Natural killer cell (primary cell): ENCODE data around the gene RERE. TPM values are rescaled to one million over a fixed set of nuclear protein-coding genes. Genes with fewer than 3 reads are reported as not detected.
A peak's percentile ranks its signal among the peaks of the same experiment; 100 is the strongest.

Source experiments
- ATAC-seq, 3 donors: fragments of 150-1000 bp in 2 of 3; fragments of 200-7000 bp in 1 of 3; cut with Tn5 transposase; 1 replicate in 1 of 3; 2 replicates in 2 of 3; pipeline ENCODE4 v1.10.0; 2021; ENCODE audit warnings: mild to moderate bottlenecking in 2 of 3, moderate library complexity in 2 of 3
- DNase-seq, 2 donors: peaks; one replicate each; pipeline versions ENCODE4 v3.0.0 to v3.0.0-alpha.2; 2013 to 2021; ENCODE audit warnings: mixed read lengths in 1 of 2
- H3K27ac ChIP-seq: one replicate; pipeline ENCODE4 v1.5.1; 2013; ENCODE audit warnings: mild to moderate bottlenecking, low read length
- H3K27me3 ChIP-seq: one replicate; pipeline ENCODE4 v1.6.1; 2013; ENCODE audit warnings: low read length; ENCODE audit not compliant: control insufficient read depth, insufficient read depth
- H3K36me3 ChIP-seq: one replicate; pipeline ENCODE4 v1.6.1; 2013; ENCODE audit warnings: low read length; ENCODE audit not compliant: control insufficient read depth, insufficient read depth
- H3K4me1 ChIP-seq: one replicate; pipeline ENCODE4 v1.6.1; 2013; ENCODE audit warnings: low read length; ENCODE audit not compliant: control insufficient read depth, insufficient read depth
- H3K4me3 ChIP-seq: one replicate; pipeline ENCODE4 v1.5.1; 2013; ENCODE audit warnings: low read length
- H3K9me3 ChIP-seq: one replicate; pipeline ENCODE4 v1.6.1; 2013; ENCODE audit warnings: low read length; ENCODE audit not compliant: control insufficient read depth, insufficient read depth
- H3K27ac Mint-ChIP-seq, 2 donors: one replicate each; pipeline ENCODE4 v1.8.0; 2022; ENCODE audit warnings: mild to moderate bottlenecking in 2 of 2, mixed read lengths in 2 of 2, moderate library complexity in 1 of 2
- H3K27me3 Mint-ChIP-seq, 2 donors: one replicate each; pipeline ENCODE4 v1.8.0; 2022; ENCODE audit warnings: low read depth in 2 of 2, mixed read lengths in 2 of 2
- H3K36me3 Mint-ChIP-seq: one replicate; pipeline ENCODE4 v1.8.0; 2022; ENCODE audit warnings: mixed read lengths
- H3K4me1 Mint-ChIP-seq, 2 donors: one replicate each; pipeline ENCODE4 v1.8.0; 2022; ENCODE audit warnings: mixed read lengths in 2 of 2
- H3K4me3 Mint-ChIP-seq: one replicate; pipeline ENCODE4 v1.8.0; 2022; ENCODE audit warnings: mild to moderate bottlenecking, moderate library complexity, mixed read lengths
- H3K9me3 Mint-ChIP-seq, 2 donors: one replicate each; pipeline ENCODE4 v1.8.0; 2022; ENCODE audit warnings: mixed read lengths in 2 of 2
- WGBS: methylation state at CpG from one replicate; pipeline ENCODE4 v1.1.7; 2013; ENCODE audit warnings: missing lambda C conversion rate; ENCODE audit not compliant: insufficient coverage; 5-methylcytosine and 5-hydroxymethylcytosine counted together
- intact Hi-C: fragments of 100-400 bp; cut with micrococcal nuclease; formaldehyde crosslinking; loops from one replicate; pipeline ENCODE4 v1.14.2; 2022
- total RNA-seq, 4 donors: library from RNA; stranded (reverse); fragments of 120-200 nt in 1 of 4; gene quantifications; one replicate each; pipeline versions ENCODE4 v1.2.3 to v1.2.4, GENCODE V29; 2013 to 2022
- TF ChIP-seq, protein P1 (sequence below): fragments of 200-600 bp; IDR thresholded peaks from one replicate; pipeline ENCODE4 v1.8.0; 2022; ENCODE audit warnings: antibody characterized with exemption

RERE gene
- total RNA-seq, 3 donors from 2014 or later (not counting 1 experiment from before 2014, with no cell fraction given) = 67.7 to 76.0 (median 73.0) TPM

DNA sequence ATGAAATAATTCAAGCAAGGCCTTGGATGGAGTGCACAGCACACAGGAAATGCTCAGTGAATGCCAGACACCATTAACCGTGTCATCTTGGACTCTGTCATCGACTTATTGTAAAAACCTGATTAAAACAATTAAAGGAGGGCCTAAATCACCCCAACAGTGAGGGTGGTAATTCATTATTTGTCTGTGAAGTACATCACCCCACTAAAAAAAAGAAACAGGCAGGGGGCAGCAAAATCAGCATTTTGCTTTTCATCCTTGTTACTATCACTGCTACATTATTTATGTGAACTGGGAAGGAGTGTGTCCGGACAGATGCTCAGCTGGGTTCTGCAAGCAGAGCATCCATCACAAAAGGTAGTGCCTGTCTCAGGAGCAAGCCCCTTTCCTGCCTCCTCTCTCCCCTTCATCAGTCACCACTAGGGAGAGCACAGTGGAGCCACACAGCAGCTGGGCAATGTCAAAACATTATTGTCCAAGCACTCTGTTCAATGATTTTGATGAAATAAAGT is 98.5 kb downstream of the RERE start:
- 85% methylated on average over 3 of the region's 3 CpGs for whole genome bisulfite sequencing
- no peaks in the 10 kb centered on the region for H3K27me3 Mint-ChIP-seq
- ATAC-seq = no peak

DNA sequence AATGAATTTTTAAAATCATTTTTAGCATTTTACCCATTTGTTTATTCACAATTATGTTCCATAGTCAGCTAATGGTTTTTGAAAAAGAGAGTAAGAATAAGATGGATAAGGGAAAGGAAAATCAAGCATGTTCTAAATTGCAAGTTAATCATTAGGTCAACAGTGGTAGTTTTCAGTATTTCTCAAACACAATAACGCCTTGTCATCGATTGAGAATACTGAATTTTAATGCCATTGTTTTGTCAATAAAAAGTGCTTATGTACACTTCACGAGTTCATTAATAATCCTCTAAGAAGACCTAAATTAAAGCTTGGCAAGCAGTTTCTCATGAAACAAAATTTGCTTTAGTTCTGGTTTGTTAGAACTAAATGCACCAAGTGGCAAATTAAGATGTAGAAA is 100.3 kb downstream of the RERE start:
- DNase-seq (no peak), ATAC-seq (no peak)
- Mint-ChIP-seq H3K9me3 (no peaks in the 10 kb centered on the region), H3K27ac (no peak overlapping the region), H3K36me3 (no peaks in the 10 kb centered on the region), H3K4me3 (no peak overlapping the region), H3K27me3 (no peaks in the 10 kb centered on the region), H3K4me1 (peaks cover 23 to 32% of the 10 kb centered on the region in 2 donors)
- TF ChIP-seq, protein P1, sequence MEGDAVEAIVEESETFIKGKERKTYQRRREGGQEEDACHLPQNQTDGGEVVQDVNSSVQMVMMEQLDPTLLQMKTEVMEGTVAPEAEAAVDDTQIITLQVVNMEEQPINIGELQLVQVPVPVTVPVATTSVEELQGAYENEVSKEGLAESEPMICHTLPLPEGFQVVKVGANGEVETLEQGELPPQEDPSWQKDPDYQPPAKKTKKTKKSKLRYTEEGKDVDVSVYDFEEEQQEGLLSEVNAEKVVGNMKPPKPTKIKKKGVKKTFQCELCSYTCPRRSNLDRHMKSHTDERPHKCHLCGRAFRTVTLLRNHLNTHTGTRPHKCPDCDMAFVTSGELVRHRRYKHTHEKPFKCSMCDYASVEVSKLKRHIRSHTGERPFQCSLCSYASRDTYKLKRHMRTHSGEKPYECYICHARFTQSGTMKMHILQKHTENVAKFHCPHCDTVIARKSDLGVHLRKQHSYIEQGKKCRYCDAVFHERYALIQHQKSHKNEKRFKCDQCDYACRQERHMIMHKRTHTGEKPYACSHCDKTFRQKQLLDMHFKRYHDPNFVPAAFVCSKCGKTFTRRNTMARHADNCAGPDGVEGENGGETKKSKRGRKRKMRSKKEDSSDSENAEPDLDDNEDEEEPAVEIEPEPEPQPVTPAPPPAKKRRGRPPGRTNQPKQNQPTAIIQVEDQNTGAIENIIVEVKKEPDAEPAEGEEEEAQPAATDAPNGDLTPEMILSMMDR = no peak
- no peak overlapping the region for H3K4me3 ChIP-seq
- intact Hi-C loops = loop anchor here (10.0 kb wide), 1 partner anchor 138 kb away; no protein-coding TSS in a partner anchor
- H3K9me3 ChIP-seq = no peaks in the 10 kb centered on the region
- H3K27me3 ChIP-seq = no peaks in the 10 kb centered on the region
- H3K27ac ChIP-seq = no peak overlapping the region
- peaks cover 5% of the 10 kb centered on the region for H3K4me1 ChIP-seq
- no peaks in the 10 kb centered on the region for H3K36me3 ChIP-seq
- 100% methylated on average over 2 of the region's 3 CpGs for WGBS

More for the DNA sequence above, 98.5 kb downstream of the RERE start:
- no peak for DNase-seq
- intact Hi-C loops = loop anchor here (10.0 kb wide), 1 partner anchor 136 kb away; no protein-coding TSS in a partner anchor
- TF ChIP-seq, protein P1 = no peak
- H3K27me3 ChIP-seq = no peaks in the 10 kb centered on the region
- peaks cover 16 to 33% of the 10 kb centered on the region in 2 donors for H3K4me1 Mint-ChIP-seq
- H3K4me3 ChIP-seq = no peak overlapping the region
- no peaks in the 10 kb centered on the region for H3K36me3 ChIP-seq
- no peaks in the 10 kb centered on the region for H3K4me1 ChIP-seq
- H3K4me3 Mint-ChIP-seq = no peak overlapping the region
- H3K9me3 Mint-ChIP-seq = no peaks in the 10 kb centered on the region
- no peaks in the 10 kb centered on the region for H3K36me3 Mint-ChIP-seq
- H3K9me3 ChIP-seq = no peaks in the 10 kb centered on the region
- H3K27ac ChIP-seq = no peak overlapping the region
- H3K27ac Mint-ChIP-seq = peak overlapping the region in 1 of 2 donors; percentile 4

DNA sequence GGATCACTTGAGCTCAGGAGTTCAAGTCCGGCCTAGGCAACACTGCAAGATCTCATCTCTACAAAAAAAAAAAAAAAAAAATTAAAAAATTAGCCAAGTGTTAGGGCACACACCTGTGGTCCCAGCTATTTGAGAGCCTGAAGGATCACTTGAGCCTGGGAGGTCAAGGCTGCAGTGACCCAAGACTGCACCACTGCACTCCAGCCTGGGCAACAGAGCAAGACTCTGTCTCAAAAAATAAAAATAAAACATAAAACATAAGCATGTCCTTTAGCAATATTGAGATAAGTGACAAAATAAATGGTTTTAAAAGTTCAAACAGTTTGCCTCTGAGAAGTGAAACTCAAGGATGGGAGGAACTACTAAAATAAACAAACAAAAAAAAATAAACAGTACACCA is 101.2 kb downstream of the RERE start:
- ATAC-seq = no peak
- Histone ChIP-seq H3K4me1 (peaks cover 5% of the 10 kb centered on the region), H3K27ac (no peak overlapping the region), H3K4me3 (no peak overlapping the region), H3K27me3 (no peaks in the 10 kb centered on the region), H3K36me3 (no peaks in the 10 kb centered on the region), H3K9me3 (no peaks in the 10 kb centered on the region)
- no peaks in the 10 kb centered on the region for H3K36me3 Mint-ChIP-seq
- H3K27me3 Mint-ChIP-seq = no peaks in the 10 kb centered on the region
- WGBS = 100% methylated on average over 1 of the region's 1 CpG
- H3K4me3 Mint-ChIP-seq = no peak overlapping the region
- H3K9me3 Mint-ChIP-seq = no peaks in the 10 kb centered on the region
- intact Hi-C loops = loop anchor here (10.0 kb wide), 1 partner anchor 139 kb away; no protein-coding TSS in a partner anchor
- no peak overlapping the region for H3K27ac Mint-ChIP-seq
- peaks cover 21 to 30% of the 10 kb centered on the region in 2 donors for H3K4me1 Mint-ChIP-seq
- TF ChIP-seq, protein P1 = no peak
- DNase-seq = no peak

DNA sequence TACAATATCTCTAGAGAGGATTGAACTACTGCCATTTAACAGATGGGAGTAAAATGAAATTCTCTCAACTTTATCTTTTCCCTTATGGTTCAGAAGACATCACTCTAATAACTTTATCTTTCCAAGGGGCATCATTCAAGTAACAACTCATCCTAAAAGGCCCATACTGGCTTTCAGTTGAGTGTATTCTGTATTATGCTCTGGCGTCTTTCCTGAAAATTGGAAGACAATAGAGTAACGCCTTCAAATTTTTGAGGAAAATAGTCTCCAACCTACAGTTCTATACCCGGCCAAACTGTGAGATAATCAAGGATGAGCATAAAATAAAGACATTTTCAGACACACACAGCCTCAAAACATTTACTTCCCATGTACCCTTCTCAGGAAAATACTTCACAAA is 103.3 kb downstream of the RERE start:
- Histone ChIP-seq H3K27ac (no peak overlapping the region), H3K4me3 (no peak overlapping the region), H3K4me1 (peaks cover 5% of the 10 kb centered on the region), H3K9me3 (no peaks in the 10 kb centered on the region), H3K27me3 (no peaks in the 10 kb centered on the region), H3K36me3 (no peaks in the 10 kb centered on the region)
- H3K36me3 Mint-ChIP-seq = no peaks in the 10 kb centered on the region
- intact Hi-C loops = loop anchor here (10.0 kb wide), 1 partner anchor 141 kb away; no protein-coding TSS in a partner anchor
- H3K4me3 Mint-ChIP-seq = peak overlapping the region; percentile 32
- H3K27ac Mint-ChIP-seq = peak overlapping the region; percentile 55 to 64
- no peak for ATAC-seq
- 95% methylated on average over 3 of the region's 3 CpGs for WGBS
- TF ChIP-seq, protein P1 = no peak
- DNase-seq = no peak
- peaks cover 21 to 34% of the 10 kb centered on the region in 2 donors for H3K4me1 Mint-ChIP-seq
- H3K27me3 Mint-ChIP-seq = no peaks in the 10 kb centered on the region
- no peaks in the 10 kb centered on the region for H3K9me3 Mint-ChIP-seq
